ENCODE measurements around the gene TMPRSS12.
"Not testable (repeated sequence)": the region's sequence is repeated elsewhere in the genome, so short reads cannot be mapped to it uniquely, and the experiment has no call there.

The TMPRSS12 gene, protein sequence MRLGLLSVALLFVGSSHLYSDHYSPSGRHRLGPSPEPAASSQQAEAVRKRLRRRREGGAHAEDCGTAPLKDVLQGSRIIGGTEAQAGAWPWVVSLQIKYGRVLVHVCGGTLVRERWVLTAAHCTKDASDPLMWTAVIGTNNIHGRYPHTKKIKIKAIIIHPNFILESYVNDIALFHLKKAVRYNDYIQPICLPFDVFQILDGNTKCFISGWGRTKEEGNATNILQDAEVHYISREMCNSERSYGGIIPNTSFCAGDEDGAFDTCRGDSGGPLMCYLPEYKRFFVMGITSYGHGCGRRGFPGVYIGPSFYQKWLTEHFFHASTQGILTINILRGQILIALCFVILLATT
- 0 to 0.19 (median 0) reads per million in 3 experiments for total RNA-seq

GRCh38 chr12:50842637-50843493 is at the start of gene TMPRSS12:
TSS of gene TMPRSS12 (plus strand) at chr12:50842926. CDS start at chr12:50842965, 39 bp downstream.
- no peak for DNase-seq

DNA sequence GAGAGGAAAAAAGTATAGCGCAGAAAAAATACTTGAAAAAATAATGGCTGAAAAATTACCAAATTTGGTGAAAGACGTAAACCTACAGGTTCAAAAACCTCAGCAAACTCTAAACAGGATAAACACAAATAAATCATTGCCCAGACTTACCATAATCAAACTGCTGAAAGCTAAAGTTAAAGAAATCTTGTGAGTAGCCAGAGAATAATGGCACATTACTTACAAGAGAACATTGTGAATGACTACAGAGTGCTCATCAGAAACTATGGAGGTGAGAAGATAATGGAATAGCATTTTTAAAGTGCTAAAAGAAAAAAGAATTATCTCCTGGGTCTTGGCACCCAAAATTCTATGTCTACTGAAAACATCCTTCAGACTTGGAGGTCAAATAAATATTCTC is 42.8 kb upstream of the TMPRSS12 start:
- DNase-seq, result no peak

- no peak for DNase-seq
Observed at GRCh38 chr12:50803230-50803875, 39.4 kb upstream of the TMPRSS12 start.

DNA sequence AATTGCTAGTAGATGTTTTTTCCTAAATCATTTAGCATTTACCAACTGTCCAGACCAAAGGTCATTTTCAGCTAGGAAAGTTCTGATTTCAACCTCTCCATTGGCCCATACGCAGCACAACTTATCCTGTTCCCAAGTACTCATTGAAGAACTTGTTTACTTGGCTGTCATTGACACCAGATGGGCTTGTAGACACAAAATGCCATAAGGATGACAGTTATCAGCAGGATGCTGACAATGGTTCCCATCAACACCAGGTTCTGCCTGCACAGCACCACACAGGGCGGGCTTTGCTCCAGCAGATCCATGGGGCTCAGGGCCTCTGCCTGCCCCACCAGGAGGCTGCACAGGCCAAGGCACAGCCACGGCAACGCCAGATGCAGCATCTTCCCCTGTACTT is 36.5 kb upstream of the TMPRSS12 start:
- no peak for DNase-seq

DNA sequence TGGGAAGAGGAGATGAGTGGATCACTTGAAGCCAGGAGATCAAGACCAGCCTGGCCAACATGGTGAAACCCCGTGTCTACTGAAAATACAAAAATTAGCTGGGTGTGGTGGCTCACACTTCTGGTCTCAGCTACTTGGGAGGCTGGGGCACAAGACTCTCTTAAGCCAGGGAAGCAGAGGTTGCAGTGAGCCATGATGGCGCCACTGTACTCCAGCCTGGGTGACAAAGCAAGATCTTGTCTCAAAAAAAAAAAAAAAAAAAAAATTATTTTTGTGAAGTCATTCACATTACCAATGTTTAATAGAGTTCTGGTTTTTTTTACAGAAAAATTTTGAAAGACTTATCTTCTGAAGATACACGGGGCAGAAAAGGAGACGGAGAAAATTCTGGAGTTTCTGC is 33.6 kb upstream of the TMPRSS12 start:
- DNase-seq, result not testable (repeated sequence)

GRCh38 chr12:50814921-50815320 is 27.8 kb upstream of the TMPRSS12 start:
- not testable (repeated sequence) for DNase-seq

GRCh38 chr12:50820177-50820576 is 22.5 kb upstream of the TMPRSS12 start:
- DNase-seq, result no peak

DNA sequence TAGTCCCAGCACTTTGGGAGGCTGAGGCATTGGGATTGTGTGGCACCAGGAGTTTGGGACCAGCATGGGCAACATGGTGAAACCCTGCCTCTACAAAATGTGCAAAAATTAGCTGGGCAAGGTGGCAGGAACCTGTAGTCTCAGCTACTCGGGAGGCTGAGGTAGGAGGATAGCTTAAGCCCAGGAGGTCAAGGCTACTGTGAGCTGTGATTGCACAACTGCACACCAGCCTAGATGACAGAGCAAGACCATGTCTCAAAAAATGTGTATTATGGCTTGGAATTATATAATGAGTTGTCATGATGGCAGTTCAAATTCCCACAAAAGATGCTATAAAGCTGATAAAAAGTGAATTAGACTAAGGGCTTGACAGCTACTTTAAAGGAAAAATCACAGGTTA is 20.6 kb upstream of the TMPRSS12 start:
- DNase-seq, result no peak

GRCh38 chr12:50823724-50824123 is 19.0 kb upstream of the TMPRSS12 start:
- not testable (repeated sequence) for DNase-seq

- no peak for DNase-seq
Observed at GRCh38 chr12:50824914-50825313, 17.8 kb upstream of the TMPRSS12 start.

- peak; percentile 54 for DNase-seq
Observed at GRCh38 chr12:50825372-50825838, 17.3 kb upstream of the TMPRSS12 start.

- DNase-seq, result no peak
Observed at GRCh38 chr12:50828121-50828520, 14.6 kb upstream of the TMPRSS12 start.

GRCh38 chr12:50828886-50829285 is 13.8 kb upstream of the TMPRSS12 start:
- no peak for DNase-seq

DNA sequence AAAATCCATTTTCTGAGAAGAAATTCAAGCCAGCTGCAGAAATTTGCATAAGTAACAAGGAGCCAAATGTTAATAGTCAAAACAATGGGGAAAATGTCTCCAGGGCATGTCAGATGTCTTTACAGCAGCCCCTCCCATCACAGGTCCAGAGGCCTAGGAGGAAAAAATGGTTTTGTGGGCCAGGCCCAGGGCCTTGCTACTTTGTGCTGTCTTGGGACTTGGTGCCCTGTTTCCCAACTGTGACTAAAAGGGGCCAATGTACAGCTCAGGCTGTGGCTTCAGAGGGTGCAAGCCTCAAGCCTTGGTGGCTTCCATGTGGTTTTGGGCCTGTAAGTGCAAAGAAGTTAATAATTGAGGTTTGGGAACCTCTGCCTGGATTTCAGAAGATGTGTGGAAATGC is 8.9 kb upstream of the TMPRSS12 start:
- DNase-seq, result not testable (repeated sequence)

GRCh38 chr12:50839042-50839441 is 3.7 kb upstream of the TMPRSS12 start:
- DNase-seq, result no peak

DNA sequence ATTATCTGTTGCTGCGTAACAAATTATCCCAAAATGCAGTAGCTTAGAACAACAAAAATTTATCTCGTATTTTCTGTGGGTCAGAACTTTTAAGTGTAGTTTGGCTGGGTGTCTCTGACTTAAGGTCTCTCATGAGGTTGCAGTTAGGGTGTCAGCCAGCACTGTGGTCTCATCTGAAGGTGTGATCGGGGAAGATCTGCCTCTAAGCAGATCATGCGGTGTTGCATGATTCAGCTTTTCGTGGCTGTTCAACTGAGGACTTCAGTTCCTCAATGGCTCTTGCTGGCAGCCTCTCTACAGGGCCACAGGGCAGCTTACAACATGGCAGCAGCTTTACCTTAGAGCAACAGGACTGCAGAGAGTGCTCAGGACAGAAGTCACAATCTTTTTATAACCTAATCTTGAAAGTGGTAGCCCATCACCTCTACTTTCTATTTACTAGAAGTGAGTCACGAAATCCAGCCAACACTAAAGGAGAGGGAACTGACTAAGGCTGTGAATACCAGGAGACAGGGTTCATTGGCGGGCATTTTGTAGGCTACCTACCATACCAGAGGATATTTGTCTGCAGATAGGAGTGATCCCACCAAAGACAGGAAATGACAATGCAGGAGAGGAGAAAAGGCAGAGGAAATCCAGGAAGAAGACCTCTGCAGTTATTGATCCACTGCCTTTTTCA is 1.8 kb upstream of the TMPRSS12 start:
- DNase-seq, result no peak

GRCh38 chr12:50841716-50842531 is 802 bp upstream of the TMPRSS12 start:
- no peak for DNase-seq

DNA sequence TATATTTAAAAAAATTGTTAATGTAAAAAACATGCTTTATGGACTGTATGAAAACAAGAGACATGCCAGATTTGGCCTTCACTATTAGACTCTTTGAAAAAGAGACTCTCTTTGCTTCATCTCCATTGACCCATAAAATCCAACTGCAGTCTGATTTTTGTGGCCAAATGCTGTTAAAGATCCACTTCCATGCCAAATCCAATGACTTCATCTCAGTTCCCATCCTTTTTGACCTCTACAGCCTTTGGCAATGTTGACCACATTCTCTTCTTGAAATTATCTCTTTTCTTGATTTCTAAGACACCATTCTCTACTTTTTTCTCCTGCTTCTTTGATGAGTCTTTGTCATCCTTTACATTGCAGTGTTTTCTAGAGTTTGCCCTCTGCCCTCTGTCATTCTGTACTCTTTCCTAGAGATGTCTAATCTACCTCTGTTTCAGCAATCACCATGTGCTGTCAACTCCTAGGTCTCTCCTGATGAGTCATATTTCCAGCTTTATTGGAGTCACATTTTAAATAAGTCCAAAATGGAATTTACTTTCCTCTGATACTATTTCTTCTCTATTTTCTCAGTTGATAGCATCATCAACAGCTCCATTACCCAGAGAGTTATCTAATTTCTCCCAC is 2.4 kb downstream of the TMPRSS12 start:
- DNase-seq, result no peak

DNA sequence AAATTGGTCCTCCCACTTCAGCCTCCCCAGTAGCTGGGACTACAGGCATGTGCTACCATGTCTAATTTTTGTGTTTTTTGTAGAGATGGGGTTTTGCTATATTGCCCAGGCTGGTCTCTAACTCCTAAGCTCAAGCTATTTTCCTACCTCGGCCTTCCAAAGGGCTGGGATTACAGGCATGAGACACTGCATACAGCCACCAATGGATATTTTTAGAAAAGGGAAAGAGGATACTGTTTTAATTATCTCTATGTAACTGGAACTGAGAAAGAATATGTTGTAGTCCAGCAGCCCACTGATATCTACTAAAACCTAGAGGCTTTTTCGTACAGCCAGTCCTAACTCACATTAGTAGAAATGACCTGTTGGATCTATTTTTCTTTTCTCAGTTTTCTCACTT is 6.2 kb downstream of the TMPRSS12 start:
- DNase-seq, result no peak

GRCh38 chr12:50855218-50855617 is 12.5 kb downstream of the TMPRSS12 start:
- DNase-seq, result not testable (repeated sequence)

DNA sequence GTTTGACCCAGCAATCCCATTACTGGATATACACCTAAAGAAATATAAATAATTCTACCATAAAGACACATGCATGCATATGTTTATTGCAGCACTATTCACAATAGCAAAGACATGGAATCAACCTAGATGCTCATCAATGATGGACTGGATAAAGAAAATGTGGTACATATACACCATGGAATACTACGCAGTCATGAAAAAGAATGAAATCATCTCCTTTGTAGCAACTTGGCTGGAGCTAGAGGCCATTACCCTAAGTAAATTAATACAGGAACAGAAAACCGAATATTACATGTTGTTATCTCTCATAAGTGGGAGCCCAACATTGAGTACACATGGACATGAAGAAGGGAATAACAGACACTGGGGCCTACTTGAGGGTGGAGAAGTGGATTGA is 13.0 kb downstream of the TMPRSS12 start:
- not testable (repeated sequence) for DNase-seq
